ENCODE results near the gene PRKG1. TPM values are rescaled to one million over a fixed set of nuclear protein-coding genes. Genes with fewer than 3 reads are reported as not detected.

Gene PRKG1
- total RNA-seq, 1 experiment from 2014 or later, result 1.0 TPM

Small RNA genes lying within 50 kb of the gene (small RNA-seq; reads per million reads assigned to genes)
- 0 reads per million in 2 experiments for gene MIR605

Other genes with a start within 250 kb of the PRKG1 start
- gene A1CF, start 188.9 kb upstream of the PRKG1 start, total RNA-seq (2014; rRNA removed; shearing (Covaris generic)), result not detected in 2 replicates

Data from NCI-H460 (cell line).